SK-N-SH treated with all-trans-retinoic acid at 6 μM for 48 hours (cell line): ENCODE data around the gene RAB2B.

Experiments used
- CREB5 ChIP-seq: fragments of 250-450 bp; sonication (Bioruptor Pico); IDR thresholded peaks from 2 replicates; pipeline ENCODE4 v1.5.1; 2020; ENCODE audit warnings: low read depth, mild to moderate bottlenecking, moderate library complexity
- CSDC2 ChIP-seq: fragments of 250-450 bp; sonication (Bioruptor Pico); IDR thresholded peaks from 2 replicates; pipeline ENCODE4 v1.5.0; 2020; ENCODE audit warnings: mild to moderate bottlenecking, moderate library complexity
- OSR1 ChIP-seq: fragments of 250-450 bp; sonication (Bioruptor Pico); IDR thresholded peaks from 2 replicates; pipeline ENCODE4 v1.8.0; 2022; ENCODE audit warnings: moderate library complexity, mild to moderate bottlenecking, inconsistent platforms
- PPARA ChIP-seq: fragments of 250-450 bp; sonication (Bioruptor Pico); IDR thresholded peaks from 2 replicates; pipeline ENCODE4 v1.5.0; 2020; ENCODE audit warnings: mild to moderate bottlenecking, borderline replicate concordance
- TOX ChIP-seq: fragments of 250-450 bp; sonication (Bioruptor Pico); IDR thresholded peaks from 2 replicates; pipeline ENCODE4 v1.8.0; 2021; ENCODE audit warnings: mild to moderate bottlenecking, moderate library complexity, borderline replicate concordance
- TSHZ2 ChIP-seq: fragments of 250-450 bp; sonication (Bioruptor Pico); IDR thresholded peaks from 2 replicates; pipeline ENCODE4 v1.5.0; 2020; ENCODE audit warnings: mild to moderate bottlenecking, moderate library complexity
- ZC3H10 ChIP-seq: fragments of 250-450 bp; sonication (Bioruptor Pico); IDR thresholded peaks from 2 replicates; pipeline ENCODE4 v1.5.1; 2021; ENCODE audit warnings: mild to moderate bottlenecking, moderate library complexity
- TF ChIP-seq, protein P1 (sequence below): fragments of 250-450 bp; sonication (Bioruptor Pico); IDR thresholded peaks from 2 replicates; pipeline ENCODE4 v1.8.0; 2020; ENCODE audit warnings: mild to moderate bottlenecking, moderate library complexity, borderline replicate concordance

- TF ChIP-seq TOX (CRISPR knock-in tag) (no peak), ZC3H10 (CRISPR knock-in tag) (no peak), CREB5 (CRISPR knock-in tag) (no peak), TSHZ2 (CRISPR knock-in tag) (no peak), PPARA (CRISPR knock-in tag) (no peak), CSDC2 (no peak), OSR1 (CRISPR knock-in tag) (no peak)
- TF ChIP-seq, protein P1, sequence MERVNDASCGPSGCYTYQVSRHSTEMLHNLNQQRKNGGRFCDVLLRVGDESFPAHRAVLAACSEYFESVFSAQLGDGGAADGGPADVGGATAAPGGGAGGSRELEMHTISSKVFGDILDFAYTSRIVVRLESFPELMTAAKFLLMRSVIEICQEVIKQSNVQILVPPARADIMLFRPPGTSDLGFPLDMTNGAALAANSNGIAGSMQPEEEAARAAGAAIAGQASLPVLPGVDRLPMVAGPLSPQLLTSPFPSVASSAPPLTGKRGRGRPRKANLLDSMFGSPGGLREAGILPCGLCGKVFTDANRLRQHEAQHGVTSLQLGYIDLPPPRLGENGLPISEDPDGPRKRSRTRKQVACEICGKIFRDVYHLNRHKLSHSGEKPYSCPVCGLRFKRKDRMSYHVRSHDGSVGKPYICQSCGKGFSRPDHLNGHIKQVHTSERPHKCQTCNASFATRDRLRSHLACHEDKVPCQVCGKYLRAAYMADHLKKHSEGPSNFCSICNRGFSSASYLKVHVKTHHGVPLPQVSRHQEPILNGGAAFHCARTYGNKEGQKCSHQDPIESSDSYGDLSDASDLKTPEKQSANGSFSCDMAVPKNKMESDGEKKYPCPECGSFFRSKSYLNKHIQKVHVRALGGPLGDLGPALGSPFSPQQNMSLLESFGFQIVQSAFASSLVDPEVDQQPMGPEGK (CRISPR knock-in tag): no peak
Measured at GRCh38 chr14:21509432-21510143, 32.8 kb upstream of the RAB2B start.
